BJ (cell line): Measurements from ENCODE around the gene KSR1. TPM values are rescaled to one million over a fixed set of nuclear protein-coding genes. Genes with fewer than 3 reads are reported as not detected.

Experiments
- CTCF ChIA-PET: fragments of 350-600 bp; formaldehyde crosslinking; extraction: SDS; loops from one replicate; lab custom pipeline; 2021; ENCODE audit warnings: antibody characterized with exemption, inconsistent platforms; lab: Yijun Ruan, JAX
- POLR2A ChIA-PET: fragments of 300-600 bp; sonication (Branson Sonifier 250); formaldehyde crosslinking; extraction: SDS; loops from one replicate; lab custom pipeline; 2021; ENCODE audit warnings: antibody characterized with exemption; lab: Charles Lee
- DNase-seq: peaks from one replicate; pipeline ENCODE4 v3.0.0-alpha.2; 2011; ENCODE audit warnings: low read depth
- H3K27me3 ChIP-seq: 2 replicates; pipeline ENCODE4 v1.6.0; 2011; ENCODE audit warnings: low read length; ENCODE audit not compliant: control insufficient read depth, insufficient read depth
- H3K36me3 ChIP-seq: 2 replicates; pipeline ENCODE4 v1.5.1; 2011; ENCODE audit warnings: low read length; ENCODE audit not compliant: control insufficient read depth, insufficient read depth
- H3K4me3 ChIP-seq: 2 replicates; pipeline ENCODE4 v1.5.1; 2011; ENCODE audit warnings: low read depth, mild to moderate bottlenecking, control low read depth, low read length
- polyA plus RNA-seq: library from polyadenylated mRNA; depleted of rRNA; stranded (reverse); fragments of >200 nt; gene quantifications from 2 replicates; pipeline ENCODE4 v1.2.3, GENCODE V29; 2011
- TF ChIP-seq, protein P1 (sequence below): IDR thresholded peaks from 2 replicates; pipeline ENCODE4 v1.5.1; 2011; ENCODE audit warnings: low read depth, mild to moderate bottlenecking, control low read depth, inconsistent platforms, low read length, moderate library complexity; ENCODE audit not compliant: insufficient read depth

The KSR1 gene
- polyA plus RNA-seq, 1 experiment, result 6.8 TPM

DNA sequence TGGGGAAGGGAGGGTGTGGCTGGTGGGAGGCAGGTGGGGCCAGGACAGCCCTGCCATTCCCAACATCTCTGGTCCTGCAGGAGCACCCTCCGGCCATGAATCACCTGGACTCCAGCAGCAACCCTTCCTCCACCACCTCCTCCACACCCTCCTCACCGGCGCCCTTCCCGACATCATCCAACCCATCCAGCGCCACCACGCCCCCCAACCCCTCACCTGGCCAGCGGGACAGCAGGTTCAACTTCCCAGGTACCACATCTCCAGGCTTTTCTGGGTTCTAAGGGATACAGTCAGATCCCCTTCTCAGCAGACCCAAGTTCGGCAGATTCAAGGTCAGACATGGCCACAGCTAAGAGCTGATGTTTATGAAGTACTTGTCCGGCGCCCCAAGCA, 140.9 kb downstream of the KSR1 start:
- ChIA-PET POLR2A (interaction anchor here (0.6 kb wide), 1 partner anchor 228 kb away, joined by 4 read pairs; no protein-coding TSS in a partner anchor), CTCF (interaction anchor here (0.9 to 25.2 kb wide), 8 partner anchors 29 to 360 kb away, joined by 3 to 415 read pairs (median 10); partner anchors contain the start of gene KSR1)
- TF ChIP-seq, protein P1, sequence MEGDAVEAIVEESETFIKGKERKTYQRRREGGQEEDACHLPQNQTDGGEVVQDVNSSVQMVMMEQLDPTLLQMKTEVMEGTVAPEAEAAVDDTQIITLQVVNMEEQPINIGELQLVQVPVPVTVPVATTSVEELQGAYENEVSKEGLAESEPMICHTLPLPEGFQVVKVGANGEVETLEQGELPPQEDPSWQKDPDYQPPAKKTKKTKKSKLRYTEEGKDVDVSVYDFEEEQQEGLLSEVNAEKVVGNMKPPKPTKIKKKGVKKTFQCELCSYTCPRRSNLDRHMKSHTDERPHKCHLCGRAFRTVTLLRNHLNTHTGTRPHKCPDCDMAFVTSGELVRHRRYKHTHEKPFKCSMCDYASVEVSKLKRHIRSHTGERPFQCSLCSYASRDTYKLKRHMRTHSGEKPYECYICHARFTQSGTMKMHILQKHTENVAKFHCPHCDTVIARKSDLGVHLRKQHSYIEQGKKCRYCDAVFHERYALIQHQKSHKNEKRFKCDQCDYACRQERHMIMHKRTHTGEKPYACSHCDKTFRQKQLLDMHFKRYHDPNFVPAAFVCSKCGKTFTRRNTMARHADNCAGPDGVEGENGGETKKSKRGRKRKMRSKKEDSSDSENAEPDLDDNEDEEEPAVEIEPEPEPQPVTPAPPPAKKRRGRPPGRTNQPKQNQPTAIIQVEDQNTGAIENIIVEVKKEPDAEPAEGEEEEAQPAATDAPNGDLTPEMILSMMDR, result no peak
- DNase-seq, result no peak
- H3K36me3 ChIP-seq, result peaks cover 7% of the 10 kb centered on the region
- no peaks in the 10 kb centered on the region for H3K27me3 ChIP-seq
- no peak overlapping the region for H3K4me3 ChIP-seq

DNA sequence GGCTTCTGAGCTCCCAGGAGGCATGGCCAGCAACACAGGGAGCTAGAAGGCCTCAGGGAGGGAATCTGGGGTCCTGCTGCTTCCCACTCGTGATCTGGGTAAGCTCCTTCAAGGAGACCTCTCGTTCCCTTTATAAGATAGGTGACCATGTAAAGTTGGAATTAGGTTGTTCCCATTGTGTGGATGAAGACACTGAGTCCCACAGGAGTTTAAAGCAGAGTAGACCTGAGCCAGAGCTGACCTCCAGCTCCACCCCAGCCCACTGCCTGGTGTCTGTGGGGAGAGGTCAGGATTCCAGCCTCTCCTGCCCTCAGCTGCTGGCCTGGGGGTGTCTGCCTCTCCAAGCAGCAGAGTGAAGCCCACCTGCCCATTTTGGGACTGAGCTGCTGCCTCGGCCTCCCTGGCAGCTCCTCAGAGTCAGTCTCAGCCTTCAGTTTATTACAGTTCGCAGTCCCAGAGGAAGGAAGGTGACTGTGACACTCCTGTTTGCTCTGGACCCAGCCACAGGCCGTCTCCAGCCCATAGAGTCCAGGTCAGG, 141.6 kb downstream of the KSR1 start:
- no peaks in the 10 kb centered on the region for H3K27me3 ChIP-seq
- ChIA-PET POLR2A (interaction anchor here (0.6 kb wide), 1 partner anchor 228 kb away, joined by 4 read pairs; no protein-coding TSS in a partner anchor), CTCF (interaction anchor here (0.6 to 25.2 kb wide), 10 partner anchors 8 to 361 kb away, joined by 3 to 415 read pairs (median 8); partner anchors contain the start of gene KSR1)
- TF ChIP-seq, protein P1, result no peak
- DNase-seq, result no peak
- H3K36me3 ChIP-seq, result peaks cover 5% of the 10 kb centered on the region
- no peak overlapping the region for H3K4me3 ChIP-seq

DNA sequence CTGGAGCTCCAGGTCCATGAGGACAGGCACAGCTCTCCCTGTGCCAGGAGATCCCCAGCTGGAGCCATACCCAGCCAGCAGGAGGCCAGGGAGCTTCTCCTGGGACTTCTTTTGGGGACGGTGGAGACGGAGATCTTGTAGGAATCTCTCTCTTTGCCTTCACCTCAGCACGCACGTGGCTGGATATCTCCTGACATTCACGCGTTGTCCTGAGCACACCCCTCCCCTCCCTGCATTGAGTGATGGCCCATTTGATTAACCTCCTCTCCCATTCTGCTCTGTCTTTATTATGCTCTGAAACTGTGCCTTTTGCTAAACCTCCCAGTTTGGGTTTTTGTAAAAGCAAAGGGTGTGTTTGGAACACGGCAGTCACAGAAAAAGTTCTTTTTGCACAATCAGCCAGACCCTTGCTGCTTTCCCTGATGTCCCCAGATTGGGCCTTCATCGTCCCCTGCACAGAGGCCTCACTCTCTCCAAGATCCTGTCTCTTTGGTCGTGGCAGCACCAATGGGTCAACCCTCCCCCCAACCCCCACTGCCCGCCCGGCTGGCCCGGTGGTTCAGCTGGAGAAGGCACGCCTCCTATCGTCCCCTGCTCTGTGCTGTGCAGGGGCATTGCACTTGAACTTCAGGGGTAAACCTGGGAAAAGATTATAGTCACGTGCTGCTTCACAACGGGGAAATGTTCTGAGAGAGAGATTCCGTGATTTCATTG, 142.2 kb downstream of the KSR1 start:
- CTCF ChIA-PET, result interaction anchor here (0.7 to 25.2 kb wide), 18 partner anchors 9 to 363 kb away, joined by 3 to 415 read pairs (median 12); partner anchors contain the start of gene KSR1
- H3K36me3 ChIP-seq, result peaks cover 3% of the 10 kb centered on the region
- TF ChIP-seq, protein P1, result no peak
- POLR2A ChIA-PET, result no interaction called here
- no peak for DNase-seq
- no peaks in the 10 kb centered on the region for H3K27me3 ChIP-seq
- no peak overlapping the region for H3K4me3 ChIP-seq

DNA sequence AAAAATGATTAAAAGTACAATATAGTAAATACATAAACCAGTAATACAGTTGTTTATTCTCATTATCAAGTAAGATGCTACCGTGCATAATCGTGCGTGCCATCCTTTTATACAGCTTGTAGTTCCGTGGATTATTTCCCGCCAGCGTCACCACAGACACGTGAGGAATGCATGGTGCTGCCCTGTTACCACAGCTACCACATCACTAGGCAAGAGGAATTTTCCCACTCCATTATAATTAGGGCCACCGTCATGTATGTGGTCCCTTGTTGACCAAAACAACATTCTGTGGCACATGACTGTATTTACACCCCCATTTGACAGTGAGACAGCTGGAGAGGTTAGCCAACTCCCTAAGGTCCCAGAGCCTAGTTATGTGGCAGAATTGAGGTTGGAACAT, 144.2 kb downstream of the KSR1 start:
- Histone ChIP-seq H3K4me3 (no peak overlapping the region), H3K27me3 (no peaks in the 10 kb centered on the region), H3K36me3 (peaks cover 13% of the 10 kb centered on the region)
- TF ChIP-seq, protein P1, result no peak
- peak; percentile 17 for DNase-seq
- ChIA-PET POLR2A (no interaction called here), CTCF (interaction anchor here (0.7 to 25.2 kb wide), 38 partner anchors 10 to 365 kb away, joined by 3 to 415 read pairs (median 4); partner anchors contain the start of genes KSR1 and LGALS9)
